Measurements from ENCODE around the gene CACNA2D3.

CACNA2D3 gene

GRCh38 chr3:55122312-55122711 is 1000.0 kb downstream of the CACNA2D3 start:
- Histone ChIP-seq H3K9me3 (replicated peaks; ENCODE audit: insufficient read depth, low read length) (no peaks in the 10 kb centered on the region), H3K4me1 (ENCODE audit: low read length) (no peaks in the 10 kb centered on the region), H3F3A (ENCODE audit: insufficient read depth, low read length) (no peaks in the 10 kb centered on the region), H3K4me3 (ENCODE audit: low read length) (no peak overlapping the region), H3K9ac (ENCODE audit: low read length) (no peak overlapping the region), H2AFZ (ENCODE audit: low read length) (no peak overlapping the region), H3K9me2 (replicated peaks; ENCODE audit: insufficient read depth, low read length) (no peaks in the 10 kb centered on the region), H3K4me2 (ENCODE audit: low read depth, low read length) (no peak overlapping the region), H3K27me3 (replicated peaks; ENCODE audit: insufficient read depth, low read length) (no peaks in the 10 kb centered on the region), H3K79me2 (ENCODE audit: low read length) (no peaks in the 10 kb centered on the region), H4K20me1 (ENCODE audit: insufficient read depth, low read length) (no peaks in the 10 kb centered on the region), H3K36me3 (replicated peaks; ENCODE audit: insufficient read depth, low read length) (no peaks in the 10 kb centered on the region), H3K27ac (ENCODE audit: low read length) (no peak overlapping the region)
- DNase-seq = no peak
- no peak for TF ChIP-seq EZH2phosphoT487 (IDR thresholded peaks at IDR 0.05; ENCODE audit: low read length)
- TF ChIP-seq CTCF (IDR thresholded peaks at IDR 0.05; ENCODE audit: low read length) = no peak
- no peak for TF ChIP-seq EZH2 (optimal IDR thresholded peaks at IDR 0.05; ENCODE audit: low read depth, low read length)
